GM19467 (cell line): ENCODE measurements around the gene CDKL1.
"Not testable (repeated sequence)": the region's sequence is repeated elsewhere in the genome, so short reads cannot be mapped to it uniquely, and the experiment has no call there.

ENCODE experiments used
- ATAC-seq: cut with Tn5 transposase; IDR thresholded peaks from one replicate; pipeline ENCODE4 v1.9.1; 2021; ENCODE audit warnings: mild to moderate bottlenecking, moderate library complexity; ENCODE audit not compliant: unreplicated experiment

CDKL1 gene

GRCh38 chr14:50388256-50388931 lies 8.3 kb downstream of the CDKL1 start:
- ATAC-seq, result no peak

DNA sequence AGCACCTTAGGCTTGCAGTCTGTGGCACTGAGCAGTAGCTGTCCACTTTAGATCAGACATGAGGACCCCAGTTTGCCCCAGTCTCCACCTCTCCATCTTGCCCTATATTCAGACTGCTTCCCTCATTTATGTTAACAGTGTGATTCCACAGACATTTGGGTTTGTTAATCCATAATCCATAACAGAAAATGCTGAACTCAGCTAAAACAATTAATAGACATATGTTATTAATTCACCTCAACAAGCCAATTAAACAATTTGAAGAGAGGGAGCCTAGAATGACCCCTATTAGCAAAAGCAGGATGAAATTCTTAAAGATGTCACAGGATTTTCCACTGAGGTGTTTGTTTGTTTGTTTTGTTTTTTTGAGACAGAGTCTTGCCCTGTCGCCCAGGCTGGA lies 9.1 kb downstream of the CDKL1 start:
- ATAC-seq, result no peak

DNA sequence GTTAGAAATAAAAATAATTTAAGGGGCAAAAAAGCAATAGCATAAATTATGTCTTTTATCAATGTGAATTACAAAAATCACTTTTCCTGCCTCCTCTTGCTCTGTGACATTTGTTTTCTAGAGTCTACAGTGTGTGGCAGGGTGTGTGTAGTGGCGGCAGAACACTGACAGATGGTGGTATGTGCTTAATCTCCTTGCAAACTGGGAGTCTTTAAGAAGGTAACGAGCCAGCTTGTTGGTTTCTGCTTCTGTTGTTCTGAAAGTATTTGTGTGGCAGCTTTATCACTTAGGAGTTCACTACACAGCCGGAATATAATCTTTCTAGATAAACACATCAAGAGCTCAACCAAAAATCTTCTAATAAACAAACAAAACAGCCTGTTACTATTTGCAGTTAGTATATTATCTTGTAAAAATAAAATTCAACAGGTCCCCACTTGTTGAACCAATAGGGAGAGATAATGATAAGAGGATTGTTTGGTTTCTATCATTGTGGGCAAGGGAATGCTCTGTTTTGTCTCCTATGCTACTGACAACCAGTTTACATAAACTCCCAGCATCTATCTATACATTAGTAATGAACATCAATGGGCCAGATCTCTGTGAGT lies 13.0 kb downstream of the CDKL1 start:
- ATAC-seq, result no peak

DNA sequence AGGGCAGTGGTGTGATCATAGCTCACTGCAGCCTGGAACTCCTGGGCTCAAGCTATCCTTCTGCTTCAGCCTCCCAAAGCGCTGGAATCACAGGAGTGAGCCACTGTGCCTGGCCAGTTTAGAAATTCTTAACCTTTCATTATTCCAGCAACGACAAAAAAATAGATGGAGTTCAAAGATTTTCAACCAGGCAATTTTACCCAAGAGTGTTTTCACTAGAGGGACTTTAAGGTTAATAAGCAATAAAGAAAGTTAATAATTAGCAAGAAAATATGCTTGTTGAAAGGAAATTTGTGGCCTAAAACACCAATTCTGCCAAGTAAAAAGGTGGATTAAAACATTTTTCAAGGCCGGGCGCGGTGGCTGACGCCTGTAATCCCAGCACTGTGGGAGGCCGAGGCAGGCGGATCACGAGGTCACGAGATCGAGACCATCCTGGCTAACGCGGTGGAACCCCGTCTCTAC lies 14.8 kb downstream of the CDKL1 start:
- no peak for ATAC-seq

- no peak for ATAC-seq
Observed at GRCh38 chr14:50381008-50381407, 15.7 kb downstream of the CDKL1 start.

- no peak for ATAC-seq
Observed at GRCh38 chr14:50380455-50380854, 16.2 kb downstream of the CDKL1 start.

GRCh38 chr14:50379563-50379962 lies 17.1 kb downstream of the CDKL1 start:
- no peak for ATAC-seq

GRCh38 chr14:50377550-50378085 lies 19.1 kb downstream of the CDKL1 start:
- ATAC-seq, result no peak

DNA sequence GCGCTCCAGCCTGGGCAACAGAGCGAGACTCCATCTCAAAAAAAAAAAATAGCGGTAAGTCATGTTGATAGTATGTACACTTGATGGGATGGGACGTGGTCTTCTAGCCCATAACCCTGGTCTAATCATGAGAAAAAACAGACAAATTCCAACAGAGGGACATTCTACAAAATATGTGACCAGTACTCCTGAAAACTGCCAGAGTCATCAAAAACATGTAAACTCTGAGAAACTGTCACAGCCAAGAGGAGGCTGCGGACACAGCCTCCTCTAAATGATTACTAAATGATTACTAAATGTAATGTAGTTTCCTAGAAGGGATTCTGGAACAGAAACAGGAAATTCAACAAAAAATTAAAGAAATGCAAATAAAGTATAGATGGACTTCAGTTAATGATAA lies 20.9 kb downstream of the CDKL1 start:
- ATAC-seq, result no peak

GRCh38 chr14:50373959-50374358 lies 22.7 kb downstream of the CDKL1 start:
- no peak for ATAC-seq

GRCh38 chr14:50371546-50371945 lies 25.1 kb downstream of the CDKL1 start:
- no peak for ATAC-seq

GRCh38 chr14:50366589-50366988 lies 30.1 kb downstream of the CDKL1 start:
- no peak for ATAC-seq

DNA sequence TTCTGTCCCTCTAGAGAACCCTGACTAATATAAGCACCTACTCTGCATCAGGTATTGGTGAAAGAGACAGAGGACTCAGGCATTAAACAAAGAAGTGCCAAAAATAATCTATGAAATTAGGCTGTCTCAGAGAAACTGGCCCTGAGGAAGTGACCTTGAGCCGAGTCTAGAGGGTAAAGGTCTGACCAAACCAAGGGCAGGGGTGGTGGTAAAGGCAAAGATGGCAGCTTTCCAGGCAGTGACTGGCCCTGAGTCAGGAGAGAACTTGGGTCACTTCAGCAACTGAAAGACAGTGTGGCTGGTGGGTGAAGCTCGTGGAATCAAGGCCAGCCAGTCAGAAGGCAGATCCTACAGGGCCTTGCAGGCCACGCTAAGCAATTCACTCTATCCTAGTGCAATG lies 30.6 kb downstream of the CDKL1 start:
- no peak for ATAC-seq

DNA sequence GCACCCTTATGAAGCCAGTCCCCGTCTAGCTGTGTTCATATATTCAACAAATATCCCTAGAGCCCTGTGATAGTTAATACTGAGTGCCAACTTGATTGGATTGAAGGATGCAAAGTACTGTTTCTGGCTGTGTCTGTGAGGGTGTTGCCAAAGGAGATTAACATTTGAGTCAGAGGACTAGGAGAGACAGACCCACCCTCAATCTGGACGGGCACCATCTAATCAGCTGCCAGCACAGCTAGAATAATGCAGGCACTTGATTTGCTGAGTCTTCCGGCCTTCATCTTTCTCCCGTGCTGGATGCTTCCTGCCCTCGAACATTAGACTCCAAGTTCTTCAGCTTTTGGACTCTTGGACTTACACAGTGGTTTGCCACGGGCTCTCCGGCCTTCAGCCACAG lies 31.1 kb downstream of the CDKL1 start:
- not testable (repeated sequence) for ATAC-seq

DNA sequence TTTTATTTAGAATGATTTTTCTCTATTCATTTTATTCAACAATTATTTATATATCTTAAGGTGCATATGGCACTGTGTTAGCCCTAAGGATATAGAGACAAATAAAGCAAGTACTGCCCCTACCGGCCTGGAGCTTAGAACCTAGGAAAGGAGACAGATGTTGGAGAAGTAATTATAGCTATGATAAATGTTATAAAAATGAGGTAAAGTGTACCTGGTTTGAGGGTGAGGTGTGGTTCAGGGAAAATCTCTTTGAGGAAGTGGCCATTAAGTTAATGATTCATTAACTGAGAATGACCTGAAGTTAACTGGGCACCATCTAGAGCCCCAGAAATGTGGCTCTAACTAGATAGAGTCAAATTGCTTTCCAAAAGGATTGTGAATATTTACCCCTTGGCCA lies 31.9 kb downstream of the CDKL1 start:
- ATAC-seq, result no peak

DNA sequence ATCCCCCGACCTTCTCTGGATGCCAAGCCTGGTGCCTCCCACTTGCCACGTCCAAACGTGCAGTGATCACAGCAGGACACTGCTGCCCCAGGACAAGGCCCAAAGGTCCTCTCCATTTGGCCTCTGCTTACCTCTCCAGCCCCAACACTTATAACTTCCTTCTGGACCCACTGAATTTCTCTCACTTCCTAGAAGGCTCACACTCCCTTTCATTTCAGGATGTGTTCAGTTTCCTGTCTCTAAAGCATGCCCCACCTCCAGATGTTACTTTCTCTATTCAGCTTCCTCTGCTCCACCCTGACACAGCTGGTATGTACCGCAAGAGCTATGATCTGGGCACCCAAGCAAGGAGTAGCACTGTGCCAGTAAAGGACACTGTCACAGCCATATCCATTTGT lies 33.0 kb downstream of the CDKL1 start:
- ATAC-seq, result peak; percentile 97

DNA sequence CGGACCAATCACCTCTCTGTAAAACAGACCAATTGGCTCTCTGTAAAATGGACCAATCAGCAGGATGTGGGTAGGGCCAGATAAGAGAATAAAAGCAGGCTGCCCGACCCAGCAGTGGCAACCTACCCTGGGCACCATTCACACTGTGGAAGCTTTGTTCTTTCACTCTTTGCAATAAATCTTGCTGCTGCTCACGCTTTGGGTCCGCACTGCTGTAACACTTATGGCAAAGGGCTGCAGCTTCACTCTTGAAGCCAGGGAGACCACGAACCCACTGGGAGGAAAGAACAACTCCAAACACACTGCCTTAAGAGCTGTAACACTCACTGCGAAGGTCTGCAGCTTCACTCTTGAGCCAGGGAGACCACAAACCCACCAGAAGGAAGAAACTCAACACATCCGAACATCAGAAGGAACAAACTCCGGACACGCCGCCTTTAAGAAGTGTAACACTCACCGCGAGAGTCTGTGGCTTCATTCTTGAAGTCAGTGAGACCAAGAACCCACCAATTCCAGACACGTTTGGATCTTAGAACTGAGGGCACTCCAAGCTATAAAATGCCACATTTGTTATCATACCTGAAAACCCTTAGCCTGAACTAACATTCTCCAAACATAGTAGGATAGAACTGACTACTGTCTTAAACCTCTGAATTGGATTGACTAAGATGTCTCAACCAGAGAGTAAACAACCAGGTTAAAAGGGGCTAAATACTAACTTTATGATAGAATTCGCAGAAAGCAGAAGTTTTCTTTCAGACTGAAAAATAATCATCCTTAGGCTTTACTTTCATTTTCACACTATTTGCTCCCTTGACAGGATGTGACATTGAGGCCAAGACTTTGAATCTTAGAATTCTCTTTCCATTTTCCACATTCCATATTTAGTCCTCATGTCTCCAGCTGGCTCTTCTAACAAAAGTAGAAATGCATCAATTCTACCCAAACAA lies 33.6 kb downstream of the CDKL1 start:
- peak; percentile 23 for ATAC-seq

- not testable (repeated sequence) for ATAC-seq
Observed at GRCh38 chr14:50361473-50362403, 34.9 kb downstream of the CDKL1 start.

DNA sequence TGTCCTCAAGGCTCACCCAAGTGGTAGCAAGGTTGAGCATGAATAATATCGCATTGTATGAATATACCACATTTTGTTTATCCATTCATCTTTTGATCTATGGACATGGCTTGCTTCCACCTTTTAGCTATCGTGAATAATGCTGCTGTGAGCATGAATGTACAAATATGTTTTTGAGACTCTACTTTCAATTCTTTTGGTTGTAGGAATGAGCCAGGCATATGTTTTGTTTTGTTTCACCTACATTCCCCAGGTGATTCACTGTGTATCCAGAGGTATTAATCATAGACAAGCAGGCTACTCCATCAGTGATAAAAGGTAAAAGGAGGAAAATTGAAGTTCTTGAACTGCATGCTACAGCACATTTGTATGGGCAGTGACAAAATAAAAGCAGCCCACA lies 35.8 kb downstream of the CDKL1 start:
- no peak for ATAC-seq

DNA sequence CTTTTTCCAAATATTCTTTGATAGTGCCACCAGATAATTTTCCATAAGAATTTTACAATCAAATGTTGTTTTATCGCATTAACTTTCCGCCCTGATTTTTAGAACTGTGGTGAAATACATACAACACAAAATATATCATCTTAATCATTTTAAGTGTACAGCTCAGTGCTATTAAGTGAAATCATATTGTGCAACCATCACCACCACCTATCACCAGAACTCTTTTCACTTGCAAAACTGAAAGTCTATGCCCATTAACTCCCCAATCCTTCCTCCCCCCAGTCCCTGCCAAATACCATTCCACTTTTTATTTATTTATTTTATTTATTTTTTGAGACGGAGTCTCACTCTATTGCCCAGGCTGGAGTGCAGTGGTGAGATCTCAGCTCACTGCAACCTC lies 36.6 kb downstream of the CDKL1 start:
- ATAC-seq, result no peak
